KBM-7 (cell line): Measurements from ENCODE around the gene TMEM165.
"Not testable (repeated sequence)": the region's sequence is repeated elsewhere in the genome, so short reads cannot be mapped to it uniquely, and the experiment has no call there.

ENCODE experiments used
- DNase-seq: peaks from one replicate; pipeline ENCODE4 v3.0.0-alpha.2; 2015
- in situ Hi-C: fragments of 300-500 bp; cut with MboI; formaldehyde crosslinking; loops from 2 replicates; pipeline ENCODE4 v1.14.3; 2020; ENCODE audit warnings: low sequenced_read_pairs, low pct_unique_long_range_greater_than_20kb, mixed read lengths

TMEM165 gene, protein sequence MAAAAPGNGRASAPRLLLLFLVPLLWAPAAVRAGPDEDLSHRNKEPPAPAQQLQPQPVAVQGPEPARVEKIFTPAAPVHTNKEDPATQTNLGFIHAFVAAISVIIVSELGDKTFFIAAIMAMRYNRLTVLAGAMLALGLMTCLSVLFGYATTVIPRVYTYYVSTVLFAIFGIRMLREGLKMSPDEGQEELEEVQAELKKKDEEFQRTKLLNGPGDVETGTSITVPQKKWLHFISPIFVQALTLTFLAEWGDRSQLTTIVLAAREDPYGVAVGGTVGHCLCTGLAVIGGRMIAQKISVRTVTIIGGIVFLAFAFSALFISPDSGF

DNA sequence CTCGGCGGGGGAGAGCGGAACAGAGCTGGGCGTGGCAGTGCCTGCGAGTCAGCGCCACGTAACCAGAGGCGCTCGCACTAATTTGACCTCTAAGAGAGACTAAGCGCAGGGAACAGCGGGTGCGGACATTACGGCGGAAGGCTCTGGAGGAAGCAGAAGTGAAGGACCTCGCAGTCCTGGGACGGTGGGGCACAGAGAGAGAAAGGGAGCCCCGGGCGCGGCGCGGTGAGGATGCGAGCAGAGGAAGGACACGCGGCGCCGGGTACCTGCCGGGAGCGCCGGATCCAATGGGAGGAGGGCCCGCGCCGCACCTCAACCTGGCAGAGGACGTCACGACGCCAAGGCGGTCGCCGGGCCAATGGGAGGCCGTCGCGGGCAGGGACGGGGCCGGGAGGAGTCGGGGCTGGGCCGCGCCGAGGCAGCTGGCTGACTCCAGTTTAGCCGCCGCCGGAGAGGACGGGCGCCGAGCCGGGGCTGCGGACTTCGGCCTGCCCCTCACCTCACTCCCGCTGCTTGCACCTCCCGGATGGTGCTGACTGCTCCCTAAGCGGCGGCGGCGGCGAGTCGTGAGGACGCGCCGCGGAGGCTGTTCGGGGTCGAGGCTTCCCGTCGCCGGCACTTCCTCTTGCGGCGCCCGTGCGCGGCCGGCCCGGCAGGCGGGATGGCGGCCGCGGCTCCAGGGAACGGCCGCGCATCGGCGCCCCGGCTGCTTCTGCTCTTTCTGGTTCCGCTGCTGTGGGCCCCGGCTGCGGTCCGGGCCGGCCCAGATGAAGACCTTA is at the start of gene TMEM165:
Gene TMEM165, plus strand, starts transcription at position 429 of the 779 bp plus-strand sequence. Its CDS starts 233 bp downstream, at position 662.
- in situ Hi-C loops: no loop called here
- peak; percentile 92 for DNase-seq

DNA sequence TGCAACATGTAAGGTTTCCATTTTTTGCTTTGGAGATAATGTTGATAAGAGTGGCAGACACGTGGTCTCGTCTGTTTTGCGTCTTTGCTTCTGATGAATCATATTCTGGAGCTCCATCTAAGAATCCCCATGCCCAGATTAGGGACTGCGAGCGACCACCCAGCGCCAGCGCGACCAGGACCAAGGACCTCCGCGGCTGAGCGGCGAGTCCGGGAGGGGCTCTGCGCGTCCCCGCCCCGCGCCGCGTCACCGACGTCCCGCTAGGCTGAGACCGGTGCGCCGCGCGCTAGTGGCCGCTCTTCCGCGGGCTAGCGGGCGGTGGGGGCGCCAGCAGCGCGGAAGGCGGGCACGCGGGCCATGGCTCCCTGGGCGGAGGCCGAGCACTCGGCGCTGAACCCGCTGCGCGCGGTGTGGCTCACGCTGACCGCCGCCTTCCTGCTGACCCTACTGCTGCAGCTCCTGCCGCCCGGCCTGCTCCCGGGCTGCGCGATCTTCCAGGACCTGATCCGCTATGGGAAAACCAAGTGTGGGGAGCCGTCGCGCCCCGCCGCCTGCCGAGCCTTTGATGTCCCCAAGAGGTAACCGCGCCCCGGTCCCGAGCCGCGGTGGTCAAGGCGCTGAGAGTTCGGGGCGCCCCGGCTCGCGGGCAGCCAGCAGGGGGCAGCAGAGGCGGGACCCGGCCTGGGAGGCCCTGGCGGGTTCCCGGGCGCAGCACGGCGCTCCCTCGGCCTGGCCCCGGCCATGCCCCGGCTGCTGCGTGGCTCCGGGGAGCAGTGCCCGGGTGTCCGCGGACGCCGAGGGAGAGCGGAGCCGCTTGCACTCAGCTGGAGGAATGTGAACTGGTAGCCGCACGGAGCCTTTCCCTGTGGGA is 49.5 kb upstream of the TMEM165 start, which contains the start of gene SRD5A3:
Gene SRD5A3, plus strand, starts transcription at position 263 of the 871 bp plus-strand sequence. Its CDS starts 95 bp downstream, at position 358.
- in situ Hi-C loops: no loop called here
- DNase-seq: peak; percentile 91

DNA sequence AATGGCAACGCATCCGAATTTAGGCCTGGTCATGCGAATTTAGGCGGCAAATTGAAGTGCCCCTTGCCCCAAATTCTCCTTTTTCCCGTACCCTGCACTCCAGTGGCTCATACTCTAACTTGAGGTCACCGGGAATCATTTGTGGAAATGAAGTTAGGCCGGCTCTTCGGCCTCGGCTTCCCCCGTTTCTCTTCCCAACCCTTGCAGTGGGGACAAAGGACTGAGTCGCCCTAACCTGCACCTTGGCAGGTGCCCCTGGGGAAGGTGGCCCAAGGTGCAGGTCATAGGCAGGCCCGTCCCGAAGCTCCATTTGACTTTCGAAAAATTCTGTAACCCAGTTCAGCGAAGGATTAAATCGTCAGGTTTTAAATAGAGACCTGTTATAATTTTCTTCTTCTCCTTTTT is 48.9 kb upstream of the TMEM165 start:
- in situ Hi-C loops: no loop called here
- DNase-seq: no peak

DNA sequence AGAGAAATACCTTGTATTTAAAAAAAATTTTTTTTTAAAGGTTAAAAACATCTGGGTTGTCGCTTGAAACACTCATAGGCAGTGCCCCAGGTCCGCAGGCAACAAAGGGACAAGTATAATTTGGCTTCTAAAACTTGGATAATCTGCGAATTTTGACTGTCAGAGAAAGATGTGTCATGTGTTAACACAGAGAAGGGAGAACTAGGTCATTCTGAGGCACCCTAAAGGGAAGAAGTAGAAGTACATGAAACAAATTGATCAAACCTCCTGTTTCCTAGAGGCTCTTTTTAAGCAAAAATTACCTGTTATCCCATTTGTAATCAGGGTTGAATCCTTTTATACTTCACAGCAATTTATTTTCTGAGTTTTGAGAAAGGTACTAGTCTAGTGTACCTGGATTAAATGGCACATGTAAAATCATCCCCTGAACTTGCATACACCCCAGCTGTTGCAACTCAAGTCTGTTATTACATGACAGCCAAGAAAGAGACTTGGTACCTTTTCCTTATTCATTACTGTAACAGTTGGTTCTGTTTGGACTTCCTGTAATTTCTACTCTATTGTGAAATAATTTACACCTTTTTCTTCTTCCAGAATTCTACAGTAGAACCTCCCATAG is 48.0 kb upstream of the TMEM165 start:
- peak; percentile 41 for DNase-seq
- in situ Hi-C loops: no loop called here

DNA sequence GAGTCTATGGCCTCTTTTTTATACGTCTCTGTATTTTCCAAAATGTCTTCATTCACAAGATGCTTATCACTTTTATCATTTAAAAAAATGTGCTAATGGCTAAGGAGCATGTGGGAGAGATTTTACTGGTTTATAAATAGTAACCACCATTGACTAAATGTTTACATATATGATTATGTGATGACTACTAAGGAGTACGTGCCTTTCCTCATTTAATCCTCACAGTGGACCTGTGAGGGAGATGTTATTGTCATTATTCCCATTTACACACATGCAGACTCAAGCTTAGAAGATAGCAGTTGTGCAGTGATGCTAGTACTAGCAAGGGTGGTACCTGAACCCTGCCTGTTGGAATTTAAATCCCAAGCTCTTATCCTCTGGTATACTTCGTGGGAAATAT is 47.3 kb upstream of the TMEM165 start:
- in situ Hi-C loops: no loop called here
- no peak for DNase-seq

DNA sequence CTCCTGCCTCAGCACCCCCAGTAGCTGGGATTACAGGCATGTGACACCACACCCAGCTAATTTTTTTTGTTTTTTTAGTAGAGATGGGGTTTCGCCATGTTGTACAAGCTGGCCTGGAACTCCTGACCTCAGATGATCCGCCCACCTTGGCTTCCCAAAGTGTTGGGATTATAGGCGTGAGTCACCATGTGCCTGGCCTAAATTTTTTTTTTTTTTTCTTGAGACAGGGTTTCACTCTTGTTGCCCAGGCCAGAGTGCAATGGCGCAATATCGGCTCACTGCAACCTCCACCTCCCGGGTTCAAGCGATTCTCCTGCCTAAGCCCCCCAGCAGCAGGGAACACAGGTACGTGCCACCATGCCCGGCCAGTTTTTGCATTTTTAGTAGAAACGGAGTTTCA is 44.9 kb upstream of the TMEM165 start:
- in situ Hi-C loops, DNase-seq: not testable (repeated sequence)

DNA sequence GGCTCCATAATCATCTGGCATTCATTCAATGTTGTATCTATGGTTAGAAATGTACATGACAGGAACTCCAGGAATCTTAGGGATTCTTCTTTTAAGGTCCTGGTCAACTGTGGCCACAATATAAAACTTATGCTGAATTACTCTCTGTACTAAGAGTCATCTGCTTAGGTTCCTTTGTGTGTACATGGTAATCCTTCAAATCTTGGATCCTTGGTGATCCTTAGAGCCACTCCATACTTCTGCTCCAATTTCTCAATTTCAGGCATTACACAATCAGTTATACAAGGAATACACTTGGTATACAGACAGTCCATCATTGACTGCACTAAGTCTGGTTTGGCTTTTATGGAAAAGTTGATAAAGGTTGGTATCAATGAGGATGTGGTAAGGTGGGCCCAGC is 43.9 kb upstream of the TMEM165 start:
- DNase-seq: no peak
- in situ Hi-C loops: no loop called here

DNA sequence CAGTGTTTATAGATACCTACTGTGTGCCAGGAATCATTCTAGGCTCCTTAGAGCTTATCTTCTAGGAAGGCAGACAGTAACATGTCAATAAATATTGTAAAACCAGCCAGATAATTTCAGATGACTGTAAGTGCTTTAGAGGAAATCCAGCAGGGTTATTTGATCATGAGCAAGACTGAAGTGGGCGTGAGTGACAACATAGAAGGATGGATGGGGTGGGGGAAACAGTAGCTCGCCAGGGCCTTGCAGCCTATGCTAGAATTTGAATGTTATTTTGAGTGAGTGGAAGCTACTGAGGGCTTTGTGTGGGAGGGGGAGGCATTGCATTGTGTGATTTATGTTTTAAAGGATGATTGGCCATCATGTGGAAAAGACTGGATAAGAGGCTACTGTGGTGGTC is 43.0 kb upstream of the TMEM165 start:
- in situ Hi-C loops: no loop called here
- DNase-seq: no peak

DNA sequence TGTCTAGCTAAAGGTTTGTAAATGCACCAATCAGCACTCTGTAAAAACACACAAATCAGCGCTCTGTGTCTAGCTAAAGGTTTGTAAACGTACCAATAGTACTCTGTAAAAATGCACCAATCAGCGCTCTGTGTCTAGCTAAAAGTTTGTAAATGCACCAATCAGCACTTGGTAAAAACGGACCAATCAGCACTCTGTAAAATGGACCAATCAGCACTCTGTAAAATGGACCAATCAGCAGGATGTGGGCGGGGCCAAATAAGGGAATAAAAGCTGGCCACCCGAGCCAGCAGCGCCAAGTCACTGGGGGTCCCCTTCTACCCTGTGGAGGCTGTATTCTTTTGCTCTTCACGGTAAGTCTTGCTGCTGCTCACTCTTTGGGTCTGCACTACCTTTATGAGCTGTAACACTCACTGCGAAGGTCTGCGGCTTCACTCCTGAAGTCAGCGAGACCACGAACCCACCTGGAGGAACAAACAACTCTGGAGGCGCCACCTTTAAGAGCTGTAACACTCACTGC is 42.5 kb upstream of the TMEM165 start:
- DNase-seq, in situ Hi-C loops: not testable (repeated sequence)

DNA sequence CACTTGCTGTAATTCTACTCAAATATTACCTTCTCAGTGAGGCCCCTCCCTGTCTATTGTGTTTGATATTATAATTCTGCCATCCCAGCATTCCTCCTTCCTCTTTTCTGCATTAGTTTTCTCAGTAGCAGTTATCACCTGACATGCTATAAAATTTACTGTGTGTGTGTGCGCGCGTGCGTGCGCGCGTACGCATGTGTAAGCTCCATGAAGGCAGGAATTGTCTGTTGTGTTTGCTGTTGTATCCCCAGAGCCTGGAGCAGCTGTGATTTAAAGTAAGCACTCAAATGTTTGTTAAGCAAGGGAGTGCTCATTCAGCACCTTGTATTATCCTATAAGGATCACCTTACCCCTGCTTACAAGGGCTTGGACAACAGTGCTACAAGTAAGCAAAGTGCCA is 41.1 kb upstream of the TMEM165 start:
- peak; percentile 12 for DNase-seq
- in situ Hi-C loops: no loop called here

DNA sequence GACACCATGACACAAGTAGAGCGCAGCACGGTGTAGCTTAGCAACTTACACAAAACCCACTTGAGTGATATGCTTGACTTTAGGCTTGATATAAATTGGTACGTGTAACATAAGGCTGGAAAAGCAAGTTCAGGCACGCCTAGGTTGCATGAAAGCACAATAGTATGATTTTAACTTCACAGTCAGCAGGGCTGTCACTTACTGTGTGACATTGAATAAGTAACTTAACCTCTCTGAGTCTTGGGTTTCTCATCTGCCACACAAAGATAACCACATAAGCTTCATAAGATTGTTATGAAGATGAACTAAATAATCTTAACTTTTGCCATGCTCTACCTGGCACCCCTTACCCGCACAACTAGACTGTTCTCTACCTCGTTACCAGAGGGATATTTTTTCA is 40.2 kb upstream of the TMEM165 start:
- in situ Hi-C loops: no loop called here
- peak; percentile 11 for DNase-seq

DNA sequence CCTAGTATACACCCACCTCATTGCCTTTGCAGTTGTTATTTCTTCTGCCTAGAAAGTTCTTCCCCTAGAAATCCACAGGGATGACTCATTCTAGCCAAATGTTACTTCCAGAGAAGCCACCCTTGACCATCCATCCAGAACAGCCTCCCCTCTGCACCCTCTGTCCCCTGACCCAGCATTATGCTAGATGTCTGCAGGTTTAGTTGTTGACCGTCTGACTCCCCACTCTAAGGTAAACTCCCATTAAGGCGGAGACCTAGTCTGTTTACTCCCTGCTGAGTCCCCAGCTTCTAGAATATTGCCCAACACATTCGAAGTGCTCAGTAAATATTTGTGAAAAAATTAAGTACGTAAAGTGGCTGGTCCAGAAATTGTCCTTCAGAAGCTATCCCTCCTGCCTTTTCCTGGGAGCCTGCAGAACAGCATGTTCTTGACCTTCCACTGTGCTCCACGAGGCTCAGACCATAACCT is 38.7 kb upstream of the TMEM165 start:
- DNase-seq: no peak
- in situ Hi-C loops: no loop called here

DNA sequence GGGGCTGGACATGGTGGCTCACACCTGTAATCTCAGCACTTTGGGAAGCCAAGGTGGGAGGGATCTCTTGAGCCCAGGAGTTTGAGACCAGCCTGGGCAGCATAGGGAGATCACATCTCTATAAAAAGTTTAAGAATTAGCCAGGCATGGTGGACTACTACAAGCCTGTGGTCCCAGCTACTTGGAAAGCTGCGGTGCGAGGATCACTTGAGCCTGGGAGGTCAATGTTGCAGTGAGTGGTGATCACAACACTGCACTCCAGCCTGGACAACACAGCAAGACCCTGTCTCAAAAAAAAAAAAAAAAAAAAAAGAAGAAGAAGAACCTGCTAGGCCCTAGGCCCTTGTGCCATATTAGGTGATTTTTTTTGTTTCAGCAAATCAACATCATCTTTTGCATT is 37.5 kb upstream of the TMEM165 start:
- no peak for DNase-seq
- in situ Hi-C loops: no loop called here

DNA sequence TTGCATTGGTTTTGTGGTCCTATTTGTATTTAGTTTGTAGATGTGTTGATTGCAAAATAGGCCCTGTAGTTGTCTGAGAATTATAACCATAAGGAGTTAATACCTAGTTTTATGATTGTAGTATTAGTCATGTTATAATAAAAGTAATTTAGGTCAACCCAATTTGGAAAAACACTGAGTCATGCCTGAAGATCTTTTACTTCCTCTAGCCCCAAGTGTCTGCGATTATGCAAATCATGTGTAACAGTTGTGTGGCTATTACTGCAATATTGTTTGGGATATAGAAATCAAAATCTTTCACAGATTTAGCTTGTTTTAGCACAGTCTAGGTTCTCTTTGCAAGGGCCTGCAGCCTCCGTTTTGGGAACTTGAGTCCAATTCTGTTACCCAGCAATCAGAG is 37.1 kb upstream of the TMEM165 start:
- DNase-seq: peak; percentile 36
- in situ Hi-C loops: no loop called here

DNA sequence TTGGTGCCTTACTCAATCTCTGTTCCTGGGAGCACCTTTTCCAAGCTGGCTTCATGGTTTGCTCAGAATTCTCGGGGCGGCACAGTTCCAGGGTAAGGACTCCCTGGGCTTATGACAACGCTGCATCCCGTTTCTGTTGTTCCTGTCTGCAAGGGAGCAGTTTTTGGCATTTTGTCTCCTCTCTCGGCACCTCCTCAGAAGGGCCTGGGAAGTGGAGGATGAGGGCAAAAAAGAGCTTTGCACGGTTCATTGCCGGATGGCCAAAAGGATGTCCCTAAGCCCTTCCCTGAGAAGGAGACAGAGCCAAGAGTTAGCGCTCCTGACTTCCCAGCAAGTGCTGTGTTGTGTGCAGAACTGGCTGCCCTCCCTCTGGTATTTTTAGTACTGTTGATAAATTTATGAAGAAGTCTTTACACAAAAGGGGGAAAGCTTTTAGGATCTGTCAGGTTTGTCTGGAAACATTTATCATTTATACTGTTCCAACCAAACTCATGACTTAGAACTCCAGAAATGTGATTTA is 36.3 kb upstream of the TMEM165 start:
- in situ Hi-C loops: no loop called here

DNA sequence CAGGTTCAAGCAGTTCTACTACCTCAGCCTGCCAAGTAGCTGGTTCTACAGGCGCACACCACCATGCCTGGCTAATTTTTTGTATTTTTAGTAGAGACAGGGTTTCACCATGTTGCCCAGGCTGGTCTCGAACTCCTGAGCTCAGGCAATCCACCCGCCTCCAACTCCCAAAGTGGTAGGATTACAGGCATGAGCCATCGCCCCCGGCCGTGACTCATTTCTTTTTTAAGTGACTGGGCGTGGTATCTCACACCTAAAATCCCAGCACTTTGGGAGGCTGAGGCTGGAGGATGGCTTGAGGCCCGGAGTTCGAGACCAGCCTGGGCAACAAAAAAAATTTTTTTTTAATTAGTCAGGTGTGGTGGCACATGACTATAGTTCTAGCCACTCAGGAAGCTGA is 32.8 kb upstream of the TMEM165 start:
- in situ Hi-C loops, DNase-seq: not testable (repeated sequence)

More for the DNA sequence above, 36.3 kb upstream of the TMEM165 start:
- no peak for DNase-seq

DNA sequence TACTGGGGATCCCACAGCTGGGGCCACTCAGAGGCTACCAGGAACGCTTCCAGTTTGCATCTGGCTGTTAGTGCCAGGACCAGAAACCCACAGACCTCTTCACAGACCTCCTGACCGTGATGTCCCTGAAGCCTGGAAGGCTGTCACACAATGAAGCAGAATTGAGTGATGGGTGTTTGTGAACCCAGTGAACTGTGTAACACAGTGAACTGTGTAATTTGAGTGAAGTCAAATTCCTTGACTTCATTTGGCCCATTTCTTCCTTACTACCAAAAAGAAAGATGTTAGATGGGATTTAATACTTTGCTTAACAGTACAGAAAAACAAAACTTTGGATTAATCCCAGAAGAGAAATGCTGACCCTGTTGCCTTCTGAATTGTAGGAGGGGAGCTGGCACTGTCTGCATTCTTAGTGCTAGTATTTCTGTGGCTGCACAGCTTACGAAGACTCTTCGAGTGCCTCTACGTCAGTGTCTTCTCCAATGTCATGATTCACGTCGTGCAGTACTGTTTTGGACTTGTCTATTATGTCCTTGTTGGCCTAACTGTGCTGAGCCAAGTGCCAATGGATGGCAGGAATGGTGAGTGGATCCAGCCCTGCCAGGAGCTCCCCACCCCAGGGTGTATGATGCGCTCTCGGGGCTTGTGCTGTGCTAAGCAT is 31.9 kb upstream of the TMEM165 start:
- DNase-seq: no peak
- in situ Hi-C loops: no loop called here

DNA sequence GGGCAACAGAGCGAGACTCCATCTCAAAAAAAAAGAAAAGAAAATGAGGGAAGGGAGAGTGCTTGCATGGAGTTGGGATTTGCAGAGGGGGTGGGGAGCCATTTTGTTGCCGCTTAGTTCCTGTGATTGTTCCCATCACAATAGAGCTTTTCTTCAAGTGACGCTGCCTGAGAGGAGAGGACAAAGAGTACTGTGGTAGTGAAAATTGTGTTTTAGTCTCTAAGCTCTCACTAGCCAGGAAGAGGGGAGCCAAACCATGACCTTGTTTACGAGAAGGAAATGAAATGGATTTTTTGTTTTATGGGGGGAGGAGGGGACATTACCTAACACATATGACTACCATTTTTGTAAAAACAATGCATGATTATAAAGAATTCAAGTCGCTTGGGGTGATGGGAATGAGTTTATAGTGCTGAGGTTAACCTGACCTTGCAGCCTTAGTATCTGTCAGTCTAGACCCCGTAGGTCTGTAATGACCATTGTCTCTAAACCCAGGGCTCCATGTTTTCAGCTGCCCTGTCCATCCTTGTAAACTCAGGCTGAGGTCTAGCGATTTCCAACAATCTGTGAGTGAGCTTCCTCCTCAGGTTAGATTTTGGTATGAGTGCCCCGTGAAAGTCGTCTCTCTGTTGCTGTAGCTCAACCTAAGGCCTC is 30.9 kb upstream of the TMEM165 start:
- in situ Hi-C loops: no loop called here
- DNase-seq: no peak
